GM19023 (cell line): ENCODE data around the gene DIP2C.
"Not testable (repeated sequence)": the region's sequence is repeated elsewhere in the genome, so short reads cannot be mapped to it uniquely, and the experiment has no call there.

Source experiments
- ATAC-seq: cut with Tn5 transposase; IDR thresholded peaks from one replicate; pipeline ENCODE4 v1.9.1; 2021; ENCODE audit warnings: mild to moderate bottlenecking, moderate library complexity; ENCODE audit not compliant: unreplicated experiment

The DIP2C gene

GRCh38 chr10:271201-271600 is 418.3 kb downstream of the DIP2C start:
- ATAC-seq, result no peak

GRCh38 chr10:269440-270074 is 419.9 kb downstream of the DIP2C start:
- no peak for ATAC-seq

- no peak for ATAC-seq
These were observed 421.8 kb downstream of the DIP2C start for GRCh38 chr10:267705-268104.

GRCh38 chr10:266974-267425 is 422.5 kb downstream of the DIP2C start:
- ATAC-seq, result no peak

- ATAC-seq, result not testable (repeated sequence)
These were observed 423.5 kb downstream of the DIP2C start for GRCh38 chr10:265816-266588.

- ATAC-seq, result not testable (repeated sequence)
These were observed 424.4 kb downstream of the DIP2C start for GRCh38 chr10:265074-265440.

GRCh38 chr10:264160-265073 is 425.1 kb downstream of the DIP2C start:
- ATAC-seq, result not testable (repeated sequence)

GRCh38 chr10:260819-261429 is 428.5 kb downstream of the DIP2C start:
- ATAC-seq, result no peak

GRCh38 chr10:251982-252582 is 437.4 kb downstream of the DIP2C start:
- ATAC-seq, result no peak

GRCh38 chr10:248307-248706 is 441.2 kb downstream of the DIP2C start:
- no peak for ATAC-seq

- ATAC-seq, result no peak
These were observed 442.0 kb downstream of the DIP2C start for GRCh38 chr10:247480-247879.

- no peak for ATAC-seq
These were observed 443.0 kb downstream of the DIP2C start for GRCh38 chr10:246431-246830.

GRCh38 chr10:244227-244626 is 445.2 kb downstream of the DIP2C start:
- ATAC-seq, result no peak

- no peak for ATAC-seq
These were observed 447.4 kb downstream of the DIP2C start for GRCh38 chr10:241966-242643.

GRCh38 chr10:241451-241850 is 448.0 kb downstream of the DIP2C start:
- no peak for ATAC-seq

- no peak for ATAC-seq
These were observed 450.4 kb downstream of the DIP2C start for GRCh38 chr10:239109-239508.

- ATAC-seq, result no peak
These were observed 453.6 kb downstream of the DIP2C start for GRCh38 chr10:235915-236314.

- no peak for ATAC-seq
These were observed 454.6 kb downstream of the DIP2C start for GRCh38 chr10:234708-235406.

- ATAC-seq, result no peak
These were observed 456.6 kb downstream of the DIP2C start for GRCh38 chr10:232878-233277.
